Right cardiac atrium (tissue), 5 donors: ENCODE data around the gene HOXB8. TPM values are rescaled to one million over a fixed set of nuclear protein-coding genes. Genes with fewer than 3 reads are reported as not detected.

Experiments used
- ATAC-seq, 2 donors: fragments of 200-7000 bp; cut with Tn5 transposase; one replicate each; pipeline versions ENCODE4 v1.8.0 to v1.9.1; 2020; ENCODE audit warnings: moderate library complexity in 2 of 2, mild to moderate bottlenecking in 1 of 2
- DNase-seq, 3 donors: peaks; one replicate each; pipeline ENCODE4 v3.0.0-alpha.2; 2020
- H3K27ac ChIP-seq: one replicate; pipeline ENCODE4 v1.5.1; 2013; ENCODE audit warnings: mild to moderate bottlenecking, low read length, control low read depth, moderate library complexity
- H3K27me3 ChIP-seq: one replicate; pipeline ENCODE4 v1.6.1; 2013; ENCODE audit not compliant: control insufficient read depth, insufficient read depth
- H3K4me1 ChIP-seq: one replicate; pipeline ENCODE4 v1.6.1; 2013; ENCODE audit warnings: low read length; ENCODE audit not compliant: control insufficient read depth, insufficient read depth
- H3K4me3 ChIP-seq: one replicate; pipeline ENCODE4 v1.5.1; 2013; ENCODE audit warnings: low read length, control low read depth
- H3K9me3 ChIP-seq: one replicate; pipeline ENCODE4 v1.6.1; 2013; ENCODE audit warnings: low read length; ENCODE audit not compliant: control insufficient read depth
- WGBS: extraction: QIAGEN DNeasy Blood & Tissue Kit; methylation state at CpG from one replicate; pipeline ENCODE4 v1.1.7; 2013; 5-methylcytosine and 5-hydroxymethylcytosine counted together
- intact Hi-C, 4 donors: fragments of 100-400 bp; cut with DNase I; formaldehyde crosslinking; loops; one replicate each; pipeline versions ENCODE4 v1.11.0 to v1.14.0; 2022 to 2023
- polyA plus RNA-seq: library from polyadenylated mRNA; stranded (reverse); fragments of 200-250 nt; gene quantifications from one replicate; pipeline ENCODE4 v1.2.3, GENCODE V29; 2013
- total RNA-seq, 4 donors: library from RNA; stranded (reverse); fragmentation: NEBNext Ultra II Directional; extraction: Animal tissue kit (Norgen Biotek cat#: 25700); gene quantifications; one replicate each; pipeline ENCODE4 v1.2.1, GENCODE V29; 2021
- donor health status: healthy with polysubstance abuse.
- donor health status: DM: no; HTN: yes; CAD: no.
- donor health status: DM: no; HTN: no; CAD: no.
- donor health status: DM: no; HTN: yes; CAD: no; lungs with severe emphysema.
- donor health status: DM: yes; HTN: yes; CAD: no.

The HOXB8 gene
- total and polyA plus RNA-seq, 5 donors = not detected

GRCh38 chr17:48644159-48644558, 29.1 kb upstream of the HOXB8 start:
- intact Hi-C loops = no loop called here
- DNase-seq = no peak
- 55% methylated on average over 1 of the region's 1 CpG for WGBS
- no peaks in the 10 kb centered on the region for H3K4me1 ChIP-seq
- no peaks in the 10 kb centered on the region for H3K9me3 ChIP-seq
- no peak overlapping the region for H3K27ac ChIP-seq
- no peaks in the 10 kb centered on the region for H3K27me3 ChIP-seq
- no peak overlapping the region for H3K4me3 ChIP-seq
- ATAC-seq = no peak

GRCh38 chr17:48643697-48644012, 28.6 kb upstream of the HOXB8 start:
- H3K27me3 ChIP-seq = no peaks in the 10 kb centered on the region
- DNase-seq (no peak), ATAC-seq (no peak)
- H3K9me3 ChIP-seq = no peaks in the 10 kb centered on the region
- no peak overlapping the region for H3K27ac ChIP-seq
- H3K4me3 ChIP-seq = no peak overlapping the region
- intact Hi-C loops = no loop called here
- H3K4me1 ChIP-seq = no peaks in the 10 kb centered on the region

- no peak for DNase-seq
- Histone ChIP-seq H3K9me3 (no peaks in the 10 kb centered on the region), H3K27me3 (no peaks in the 10 kb centered on the region), H3K27ac (no peak overlapping the region), H3K4me1 (no peaks in the 10 kb centered on the region), H3K4me3 (no peak overlapping the region)
- no peak for ATAC-seq
- intact Hi-C loops = no loop called here
- WGBS = 19% methylated on average over 23 of the region's 23 CpGs
These were observed 28.0 kb upstream of the HOXB8 start for GRCh38 chr17:48642843-48643696.

DNA sequence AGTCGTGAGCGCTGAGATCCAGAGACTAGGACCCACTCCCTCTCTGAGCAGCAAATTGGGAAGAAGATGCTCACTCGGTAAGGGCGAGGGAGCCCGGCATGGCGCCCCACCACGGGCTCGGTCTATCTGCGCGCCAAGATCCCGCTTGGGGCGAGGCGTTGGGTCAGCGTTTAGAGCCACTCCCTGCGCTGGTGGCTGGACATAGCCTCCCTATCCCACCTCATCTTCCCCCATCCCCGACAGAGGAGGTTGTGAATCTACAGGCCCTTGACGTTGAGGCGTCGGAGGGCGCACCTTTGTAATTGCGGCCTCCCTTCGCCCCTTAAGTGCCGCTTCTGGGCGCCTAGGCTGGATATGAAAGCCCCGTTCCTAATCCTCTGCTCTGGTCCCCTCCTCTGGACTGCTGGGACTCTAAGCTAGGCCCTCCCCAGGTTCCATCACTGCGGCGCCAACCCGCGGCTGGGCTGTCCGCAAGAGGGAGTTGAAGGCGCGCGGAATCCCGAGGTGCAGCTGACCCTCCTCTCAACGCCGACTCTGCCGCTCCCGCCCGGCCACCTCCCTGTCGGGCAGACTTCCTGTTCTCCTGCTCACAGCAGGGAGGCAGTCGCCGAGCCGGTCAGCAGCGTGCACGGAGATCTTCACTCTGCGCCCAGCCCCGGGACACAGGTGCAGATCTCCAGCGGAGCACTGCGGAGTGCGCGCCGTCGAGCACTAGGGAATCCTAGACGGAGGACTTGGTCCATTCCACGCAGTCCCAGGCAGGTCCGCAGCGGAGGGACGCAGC, 27.2 kb upstream of the HOXB8 start:
- no peak for DNase-seq
- H3K4me1 ChIP-seq = no peaks in the 10 kb centered on the region
- H3K27ac ChIP-seq = no peak overlapping the region
- no peak overlapping the region for H3K4me3 ChIP-seq
- ATAC-seq = no peak
- H3K9me3 ChIP-seq = no peaks in the 10 kb centered on the region
- intact Hi-C loops = no loop called here
- H3K27me3 ChIP-seq = no peaks in the 10 kb centered on the region
- 3% methylated on average over 58 of the region's 58 CpGs for WGBS

GRCh38 chr17:48641541-48642058, 26.5 kb upstream of the HOXB8 start:
- ATAC-seq (no peak), DNase-seq (no peak)
- Histone ChIP-seq H3K9me3 (no peaks in the 10 kb centered on the region), H3K4me1 (no peaks in the 10 kb centered on the region), H3K4me3 (no peak overlapping the region), H3K27me3 (no peaks in the 10 kb centered on the region), H3K27ac (no peak overlapping the region)
- WGBS = 4% methylated on average over 29 of the region's 29 CpGs
- intact Hi-C loops = no loop called here

DNA sequence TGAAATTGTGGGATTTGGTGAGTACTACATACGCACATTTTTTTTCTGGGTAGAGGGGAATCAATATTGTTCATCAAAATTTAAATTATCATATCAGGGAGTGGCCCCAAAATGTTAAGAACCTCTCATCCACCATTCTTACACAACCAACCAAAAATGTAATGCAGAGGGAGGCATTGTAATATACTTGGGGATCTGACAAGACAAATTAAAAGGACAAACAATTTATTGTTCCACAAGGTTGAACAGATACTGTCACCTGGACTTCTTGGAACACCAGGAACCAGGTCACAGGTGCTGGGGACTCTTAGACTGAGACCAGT, 25.7 kb upstream of the HOXB8 start:
- Histone ChIP-seq H3K9me3 (no peaks in the 10 kb centered on the region), H3K4me1 (no peaks in the 10 kb centered on the region), H3K27me3 (peaks cover 2% of the 10 kb centered on the region), H3K4me3 (no peak overlapping the region), H3K27ac (no peak overlapping the region)
- 35% methylated on average over 1 of the region's 1 CpG for WGBS
- ATAC-seq (no peak), DNase-seq (no peak)
- intact Hi-C loops = no loop called here

DNA sequence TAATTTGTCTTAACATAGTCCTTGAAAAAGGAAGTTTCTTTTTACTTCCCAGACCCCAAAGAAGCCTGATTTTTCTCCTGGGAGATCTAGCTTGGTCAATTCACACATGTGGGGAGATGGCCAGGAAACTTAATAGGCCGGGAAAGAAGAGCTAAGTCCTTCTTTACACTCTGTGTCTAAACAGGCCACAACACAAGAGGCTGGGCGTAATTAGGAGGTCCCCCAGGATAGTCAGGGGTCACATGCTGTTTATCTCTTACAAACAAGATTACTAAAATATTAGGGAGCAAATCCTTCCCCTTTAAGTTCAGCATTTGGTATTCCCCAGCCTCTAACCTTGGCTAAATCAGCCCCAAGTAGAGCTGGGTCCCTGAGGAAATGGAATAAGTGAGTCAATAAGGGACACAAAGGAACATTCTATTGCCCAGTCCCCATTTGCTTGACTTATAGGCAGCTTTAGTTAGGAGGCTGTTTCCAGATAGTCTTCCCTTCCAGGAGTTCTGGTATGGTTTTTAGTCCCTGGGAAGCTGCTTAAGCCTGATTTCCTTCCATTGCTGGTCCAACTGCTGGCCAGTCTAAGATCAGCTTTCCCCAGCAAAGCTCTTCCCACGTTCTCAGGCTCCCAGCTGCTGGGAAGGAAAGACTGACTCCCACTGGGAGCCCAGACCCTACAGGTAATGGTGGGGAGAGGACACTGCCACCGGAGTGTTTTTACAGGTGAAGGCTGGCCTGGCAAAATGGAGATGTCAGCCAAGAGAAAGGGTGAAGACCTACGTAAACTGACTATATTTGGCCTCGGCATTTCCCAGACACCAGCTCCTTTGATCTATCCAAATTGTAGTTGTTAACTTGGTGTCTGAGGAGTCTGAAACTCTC, 25.1 kb upstream of the HOXB8 start:
- ATAC-seq = no peak
- DNase-seq = no peak
- intact Hi-C loops = no loop called here
- peaks cover 4% of the 10 kb centered on the region for H3K27me3 ChIP-seq
- no peak overlapping the region for H3K4me3 ChIP-seq
- no peaks in the 10 kb centered on the region for H3K4me1 ChIP-seq
- 43% methylated on average over 6 of the region's 6 CpGs for WGBS
- H3K9me3 ChIP-seq = no peaks in the 10 kb centered on the region
- H3K27ac ChIP-seq = no peak overlapping the region

GRCh38 chr17:48639136-48639535, 24.0 kb upstream of the HOXB8 start:
- no peaks in the 10 kb centered on the region for H3K9me3 ChIP-seq
- DNase-seq (no peak), ATAC-seq (no peak)
- peaks cover 4% of the 10 kb centered on the region for H3K27me3 ChIP-seq
- H3K27ac ChIP-seq = no peak overlapping the region
- 19% methylated on average over 5 of the region's 5 CpGs for WGBS
- H3K4me3 ChIP-seq = no peak overlapping the region
- intact Hi-C loops = no loop called here
- H3K4me1 ChIP-seq = no peaks in the 10 kb centered on the region

DNA sequence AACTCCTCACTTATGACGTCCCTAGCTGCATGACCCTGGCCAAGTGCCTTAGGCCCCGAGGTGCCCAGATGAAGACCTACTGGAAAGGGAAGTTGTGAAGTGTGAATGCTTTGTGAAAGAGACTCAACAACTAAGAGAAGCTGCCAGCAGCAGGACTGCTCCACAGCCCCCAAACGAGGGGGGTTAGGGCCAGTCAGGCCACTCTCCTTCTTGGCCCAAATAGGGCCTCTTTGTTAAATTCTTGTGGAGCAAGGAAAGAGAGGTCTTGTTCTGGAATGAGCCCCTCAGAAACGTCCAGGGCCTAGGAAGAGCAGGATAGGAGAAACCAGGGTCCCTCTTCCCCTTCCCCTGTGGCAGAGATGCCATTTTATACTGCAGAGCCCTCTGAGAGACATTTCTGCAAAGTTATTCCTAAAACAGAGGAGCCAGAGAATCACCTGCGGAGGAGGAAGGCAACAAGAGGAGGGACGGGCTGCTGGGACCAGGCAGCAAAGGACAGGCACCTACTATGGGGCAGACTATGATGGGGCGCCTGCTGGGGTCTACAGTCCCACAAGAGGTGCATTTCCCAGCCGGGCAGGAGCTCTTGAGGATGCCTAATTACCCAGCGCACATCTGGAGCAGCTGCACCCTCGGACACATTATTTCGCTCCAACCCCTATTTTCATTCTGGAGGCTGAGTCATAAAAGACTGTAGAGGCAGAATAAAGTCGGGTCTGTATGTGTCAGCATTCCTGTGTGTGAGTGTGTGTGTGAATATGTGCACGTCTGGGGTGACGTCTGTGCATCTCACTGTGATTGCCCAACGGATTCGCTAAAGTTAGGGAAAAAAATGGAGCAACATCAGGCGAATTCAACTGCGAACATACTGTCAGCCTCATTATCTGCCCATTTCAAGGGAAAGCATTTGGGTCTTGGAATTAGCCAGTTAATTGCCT, 22.5 kb upstream of the HOXB8 start:
- Histone ChIP-seq H3K27me3 (peaks cover 4% of the 10 kb centered on the region), H3K4me3 (no peak overlapping the region), H3K27ac (no peak overlapping the region), H3K4me1 (no peaks in the 10 kb centered on the region), H3K9me3 (no peaks in the 10 kb centered on the region)
- 23% methylated on average over 18 of the region's 18 CpGs for WGBS
- DNase-seq (no peak), ATAC-seq (no peak)
- intact Hi-C loops = no loop called here
